PC-3 (cell line): ENCODE measurements around the gene SLC34A1.

Experiments
- EZH2 ChIP-seq: fragments of 300-600 bp; sonication (generic); IDR thresholded peaks from one replicate; pipeline ENCODE4 v1.6.1; 2017; ENCODE audit warnings: antibody characterized with exemption, mild to moderate bottlenecking, low read length; ENCODE audit not compliant: unreplicated experiment
- TF ChIP-seq, protein P1 (sequence below): fragments of 300-600 bp; sonication (generic); conservative IDR thresholded peaks from 2 replicates; pipeline ENCODE4 v1.5.1; 2017; ENCODE audit warnings: antibody characterized with exemption, low read depth, mild to moderate bottlenecking, low read length

DNA sequence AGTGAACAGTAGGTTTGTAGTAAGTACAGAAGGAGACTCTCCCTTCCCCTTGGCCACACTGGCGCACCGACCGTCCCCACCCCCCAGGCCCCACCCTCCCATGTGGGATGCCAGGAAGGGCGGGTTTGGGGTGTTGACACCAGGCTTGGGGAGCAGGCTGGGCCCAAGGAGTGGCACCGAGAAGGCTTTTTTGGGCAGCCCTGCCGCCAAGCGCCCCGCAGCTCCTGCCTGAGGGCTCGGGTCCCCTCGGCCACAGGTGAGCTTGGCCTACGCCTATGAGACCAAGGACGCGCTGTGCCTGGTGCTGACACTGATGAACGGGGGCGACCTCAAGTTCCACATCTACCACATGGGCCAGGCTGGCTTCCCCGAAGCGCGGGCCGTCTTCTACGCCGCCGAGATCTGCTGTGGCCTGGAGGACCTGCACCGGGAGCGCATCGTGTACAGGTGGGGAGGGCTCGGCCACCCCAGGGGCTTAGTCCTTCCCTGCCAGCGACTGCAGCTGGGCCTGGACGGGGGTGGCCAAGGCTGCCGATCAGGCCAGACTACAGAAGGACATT, 49.5 kb downstream of the SLC34A1 start:
- TF ChIP-seq EZH2, result no peak
- TF ChIP-seq, protein P1, sequence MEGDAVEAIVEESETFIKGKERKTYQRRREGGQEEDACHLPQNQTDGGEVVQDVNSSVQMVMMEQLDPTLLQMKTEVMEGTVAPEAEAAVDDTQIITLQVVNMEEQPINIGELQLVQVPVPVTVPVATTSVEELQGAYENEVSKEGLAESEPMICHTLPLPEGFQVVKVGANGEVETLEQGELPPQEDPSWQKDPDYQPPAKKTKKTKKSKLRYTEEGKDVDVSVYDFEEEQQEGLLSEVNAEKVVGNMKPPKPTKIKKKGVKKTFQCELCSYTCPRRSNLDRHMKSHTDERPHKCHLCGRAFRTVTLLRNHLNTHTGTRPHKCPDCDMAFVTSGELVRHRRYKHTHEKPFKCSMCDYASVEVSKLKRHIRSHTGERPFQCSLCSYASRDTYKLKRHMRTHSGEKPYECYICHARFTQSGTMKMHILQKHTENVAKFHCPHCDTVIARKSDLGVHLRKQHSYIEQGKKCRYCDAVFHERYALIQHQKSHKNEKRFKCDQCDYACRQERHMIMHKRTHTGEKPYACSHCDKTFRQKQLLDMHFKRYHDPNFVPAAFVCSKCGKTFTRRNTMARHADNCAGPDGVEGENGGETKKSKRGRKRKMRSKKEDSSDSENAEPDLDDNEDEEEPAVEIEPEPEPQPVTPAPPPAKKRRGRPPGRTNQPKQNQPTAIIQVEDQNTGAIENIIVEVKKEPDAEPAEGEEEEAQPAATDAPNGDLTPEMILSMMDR, result no peak
